CD14-positive monocyte (primary cell): ENCODE data around the gene ADAMTS17. TPM values are rescaled to one million over a fixed set of nuclear protein-coding genes. Genes with fewer than 3 reads are reported as not detected.

ENCODE experiments used
- DNase-seq, 3 donors: peaks; one replicate each; pipeline ENCODE4 v3.0.0-alpha.2; 2011 to 2022
- H2AFZ ChIP-seq: 2 replicates; pipeline ENCODE4 v1.6.0; 2012; ENCODE audit warnings: mild to moderate bottlenecking, low read depth, low read length, inconsistent platforms; ENCODE audit not compliant: insufficient read depth, poor library complexity, severe bottlenecking
- H3K27ac ChIP-seq, 2 donors: 1 replicate in 1 of 2; 2 replicates in 1 of 2; pipeline ENCODE4 v1.5.1; 2012 to 2013; ENCODE audit warnings: low read length in 2 of 2, control low read depth in 1 of 2, inconsistent platforms in 1 of 2, low read depth in 1 of 2, mild to moderate bottlenecking in 1 of 2
- H3K27me3 ChIP-seq, 2 donors: one replicate each; pipeline versions ENCODE4 v1.6.0 to v1.6.1; 2011 to 2013; ENCODE audit warnings: low read length in 2 of 2; ENCODE audit not compliant: control insufficient read depth in 2 of 2, insufficient read depth in 2 of 2
- H3K36me3 ChIP-seq, 2 donors: replicated peaks in 1 of 2; 1 replicate in 1 of 2; 2 replicates in 1 of 2; pipeline versions ENCODE4 v1.5.1 to v1.6.1; 2012 to 2013; ENCODE audit warnings: low read length in 2 of 2, control low read depth in 1 of 2, inconsistent platforms in 1 of 2, mild to moderate bottlenecking in 1 of 2; ENCODE audit not compliant: insufficient read depth in 2 of 2, control insufficient read depth in 1 of 2
- H3K4me1 ChIP-seq, 2 donors: 1 replicate in 1 of 2; 2 replicates in 1 of 2; pipeline versions ENCODE4 v1.5.1 to v1.6.1; 2012 to 2013; ENCODE audit warnings: low read length in 2 of 2, control low read depth in 1 of 2, inconsistent platforms in 1 of 2, mild to moderate bottlenecking in 1 of 2, moderate library complexity in 1 of 2; ENCODE audit not compliant: insufficient read depth in 2 of 2, control insufficient read depth in 1 of 2
- H3K4me2 ChIP-seq: replicated peaks from 2 replicates; pipeline ENCODE3; 2012; ENCODE audit warnings: low read length, moderate library complexity, mild to moderate bottlenecking; ENCODE audit not compliant: poor library complexity, severe bottlenecking; ENCODE audit errors: extremely low read depth
- H3K4me3 ChIP-seq, 3 experiments: fragments of 200-600 bp in 1 of 3; sonication (generic) in 1 of 3; replicated peaks in 1 of 3; 1 replicate in 2 of 3; 2 replicates in 1 of 3; pipeline ENCODE4 v1.5.1; 2011 to 2013; ENCODE audit warnings: low read length in 3 of 3, mild to moderate bottlenecking in 3 of 3, control low read depth in 2 of 3, low read depth in 2 of 3, inconsistent platforms in 1 of 3, moderate library complexity in 1 of 3
- H3K79me2 ChIP-seq: 2 replicates; pipeline ENCODE4 v1.6.0; 2012; ENCODE audit warnings: mild to moderate bottlenecking, control low read depth, inconsistent platforms, low read length, moderate library complexity; ENCODE audit not compliant: insufficient read depth
- H3K9ac ChIP-seq: 2 replicates; pipeline ENCODE4 v1.6.0; 2017; ENCODE audit warnings: low read length, mild to moderate bottlenecking; ENCODE audit not compliant: insufficient read depth, poor library complexity, severe bottlenecking
- H3K9me3 ChIP-seq, 2 donors: replicated peaks in 1 of 2; 1 replicate in 1 of 2; 2 replicates in 1 of 2; pipeline versions ENCODE4 v1.5.1 to v1.6.1; 2012 to 2013; ENCODE audit warnings: low read length in 2 of 2, control low read depth in 1 of 2; ENCODE audit not compliant: control insufficient read depth in 1 of 2, insufficient read depth in 1 of 2
- H4K20me1 ChIP-seq: 2 replicates; pipeline ENCODE4 v1.6.0; 2012; ENCODE audit warnings: mild to moderate bottlenecking, low read length, control low read depth, moderate library complexity; ENCODE audit not compliant: insufficient read depth
- H3K27ac Mint-ChIP-seq, 7 donors: one replicate each; pipeline ENCODE4 v1.8.0; 2020; ENCODE audit warnings: mild to moderate bottlenecking in 7 of 7, mixed read lengths in 7 of 7, moderate library complexity in 6 of 7, inconsistent platforms in 2 of 7
- H3K27me3 Mint-ChIP-seq, 3 donors: one replicate each; pipeline ENCODE4 v1.8.0; 2021 to 2022; ENCODE audit warnings: low read depth in 3 of 3, mild to moderate bottlenecking in 3 of 3, mixed read lengths in 3 of 3, moderate library complexity in 3 of 3, inconsistent platforms in 1 of 3
- H3K36me3 Mint-ChIP-seq, 2 donors: one replicate each; pipeline ENCODE4 v1.8.0; 2020; ENCODE audit warnings: mixed read lengths in 2 of 2, inconsistent platforms in 1 of 2, mild to moderate bottlenecking in 1 of 2
- H3K4me1 Mint-ChIP-seq: one replicate; pipeline ENCODE4 v1.8.0; 2020; ENCODE audit warnings: mild to moderate bottlenecking, mixed read lengths
- H3K4me3 Mint-ChIP-seq, 2 donors: one replicate each; pipeline ENCODE4 v1.8.0; 2020; ENCODE audit warnings: mild to moderate bottlenecking in 2 of 2, mixed read lengths in 2 of 2, moderate library complexity in 1 of 2
- H3K9me3 Mint-ChIP-seq, 7 donors: one replicate each; pipeline ENCODE4 v1.8.0; 2020 to 2022; ENCODE audit warnings: mixed read lengths in 7 of 7, mild to moderate bottlenecking in 6 of 7, moderate library complexity in 6 of 7, inconsistent platforms in 2 of 7
- WGBS: methylation state at CpG from one replicate; pipeline ENCODE4 v1.1.5; 2013; ENCODE audit warnings: missing lambda C conversion rate; ENCODE audit not compliant: insufficient coverage; 5-methylcytosine and 5-hydroxymethylcytosine counted together
- intact Hi-C, 2 donors: fragments of 100-400 bp; cut with micrococcal nuclease; formaldehyde crosslinking; loops; one replicate each; pipeline versions ENCODE4 v1.15.0 to v1.15.1; 2023
- polyA plus RNA-seq, 3 donors: library from polyadenylated mRNA; depleted of rRNA in 1 of 3; unstranded in 2 of 3; stranded (reverse) in 1 of 3; fragments of 300-500 nt in 2 of 3; fragments of >200 nt in 1 of 3; fragmentation: Illumina TruSeq in 2 of 3; gene quantifications; 1 replicate in 2 of 3; 2 replicates in 1 of 3; pipeline ENCODE4 v1.2.3, GENCODE V29; 2012 to 2021
- TF ChIP-seq, protein P1 (sequence below): fragments of 200-600 bp; IDR thresholded peaks from one replicate; pipeline ENCODE4 v1.8.0; 2022; ENCODE audit warnings: antibody characterized with exemption, mild to moderate bottlenecking

The ADAMTS17 gene
- polyA plus RNA-seq, 3 donors, result 0.03 to 0.25 TPM; not detected in 1

DNA sequence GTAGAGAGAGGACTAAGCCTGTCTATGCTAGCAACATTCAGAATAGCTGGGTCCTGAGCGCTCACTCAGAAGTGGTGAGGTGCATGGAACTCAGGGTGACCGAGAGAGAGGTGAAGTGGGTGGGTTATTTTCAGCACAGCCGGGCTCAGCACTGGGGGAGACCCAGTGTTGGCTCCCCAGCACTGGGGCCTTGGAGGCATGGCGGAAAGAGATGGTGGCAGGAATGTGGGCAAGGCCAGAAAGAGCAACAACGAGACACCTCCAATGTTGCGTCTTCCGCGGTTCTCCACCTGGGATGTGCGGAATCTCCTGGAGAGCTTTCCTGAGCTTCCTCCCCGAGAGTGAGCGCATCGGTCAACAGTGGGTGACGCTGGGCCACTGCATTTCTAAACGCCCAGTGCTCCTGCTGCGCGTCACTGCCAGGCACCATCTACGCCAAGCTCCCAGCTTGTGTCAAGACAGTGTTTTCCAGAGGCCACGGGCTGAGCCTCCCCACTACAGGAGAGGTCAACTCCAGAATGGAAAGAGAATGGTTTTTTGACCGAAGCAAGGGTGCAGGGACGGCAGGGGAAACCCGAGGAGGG lies 148.4 kb downstream of the ADAMTS17 start:
- H3K4me3 ChIP-seq, result no peak overlapping the region

DNA sequence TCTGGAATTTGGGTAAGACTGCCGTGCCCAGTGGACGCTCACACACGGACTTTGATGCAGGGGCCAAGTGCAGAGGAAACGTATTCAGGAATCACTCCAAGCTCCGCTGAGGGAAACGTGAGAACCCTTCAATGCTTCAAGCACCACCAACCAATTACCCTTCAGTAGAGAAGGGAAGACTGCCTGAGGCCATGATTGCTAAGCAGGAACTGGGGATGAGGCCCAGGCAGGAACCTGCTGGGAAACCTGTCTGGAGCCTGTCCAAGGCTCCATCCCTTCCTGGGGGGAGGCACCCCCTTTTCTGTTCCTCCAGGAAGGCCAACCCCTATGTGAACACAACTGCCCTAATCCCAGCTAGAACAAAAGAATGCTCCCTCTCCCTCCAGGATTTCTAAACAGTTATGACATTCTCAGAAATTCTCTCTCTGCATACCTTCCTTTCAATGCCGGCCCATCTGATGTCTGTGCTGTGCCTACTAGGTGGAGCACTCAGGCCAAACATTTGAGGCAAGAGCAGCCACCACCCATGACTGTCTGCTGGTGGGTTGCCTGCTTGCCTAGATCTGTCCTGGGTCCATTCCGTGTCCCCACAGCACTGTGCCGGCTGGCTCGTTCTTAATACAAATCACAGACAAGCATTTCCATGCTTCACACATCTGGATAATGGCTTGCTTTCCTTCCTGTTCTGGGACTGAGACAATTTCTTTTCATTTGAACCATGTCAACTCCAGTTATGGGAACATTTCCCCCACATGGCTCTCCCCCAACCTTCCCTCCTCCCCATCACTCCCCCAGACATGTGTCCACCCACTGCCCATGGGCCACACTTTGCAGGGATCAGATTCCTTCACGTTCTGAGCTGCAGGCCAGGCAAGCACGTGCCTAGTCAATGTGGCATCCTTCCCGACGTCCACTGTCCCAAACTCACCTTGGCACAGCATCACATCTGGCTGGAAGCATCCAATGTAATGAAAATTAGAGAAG lies 149.4 kb downstream of the ADAMTS17 start:
- Mint-ChIP-seq H3K4me1 (no peaks in the 10 kb centered on the region), H3K27me3 (peaks cover 0 to 8% (median 2%) of the 10 kb centered on the region in 3 donors), H3K27ac (no peak overlapping the region), H3K9me3 (peaks cover 2 to 15% (median 6%) of the 10 kb centered on the region in 7 donors), H3K4me3 (no peak overlapping the region), H3K36me3 (no peaks in the 10 kb centered on the region)
- H3K9ac ChIP-seq, result no peak overlapping the region
- no peaks in the 10 kb centered on the region for H3K27me3 ChIP-seq
- no peak overlapping the region for H2AFZ ChIP-seq
- H3K4me3 ChIP-seq, result no peak overlapping the region
- no peaks in the 10 kb centered on the region for H4K20me1 ChIP-seq
- H3K27ac ChIP-seq, result no peak overlapping the region
- no peak overlapping the region for H3K4me2 ChIP-seq
- WGBS, result 83% methylated on average over 8 of the region's 14 CpGs
- H3K9me3 ChIP-seq, result peaks cover 0 to 3% of the 10 kb centered on the region in 2 donors
- H3K4me1 ChIP-seq, result no peaks in the 10 kb centered on the region
- no peak for DNase-seq
- H3K36me3 ChIP-seq, result no peaks in the 10 kb centered on the region
- H3K79me2 ChIP-seq, result no peaks in the 10 kb centered on the region
- TF ChIP-seq, protein P1, sequence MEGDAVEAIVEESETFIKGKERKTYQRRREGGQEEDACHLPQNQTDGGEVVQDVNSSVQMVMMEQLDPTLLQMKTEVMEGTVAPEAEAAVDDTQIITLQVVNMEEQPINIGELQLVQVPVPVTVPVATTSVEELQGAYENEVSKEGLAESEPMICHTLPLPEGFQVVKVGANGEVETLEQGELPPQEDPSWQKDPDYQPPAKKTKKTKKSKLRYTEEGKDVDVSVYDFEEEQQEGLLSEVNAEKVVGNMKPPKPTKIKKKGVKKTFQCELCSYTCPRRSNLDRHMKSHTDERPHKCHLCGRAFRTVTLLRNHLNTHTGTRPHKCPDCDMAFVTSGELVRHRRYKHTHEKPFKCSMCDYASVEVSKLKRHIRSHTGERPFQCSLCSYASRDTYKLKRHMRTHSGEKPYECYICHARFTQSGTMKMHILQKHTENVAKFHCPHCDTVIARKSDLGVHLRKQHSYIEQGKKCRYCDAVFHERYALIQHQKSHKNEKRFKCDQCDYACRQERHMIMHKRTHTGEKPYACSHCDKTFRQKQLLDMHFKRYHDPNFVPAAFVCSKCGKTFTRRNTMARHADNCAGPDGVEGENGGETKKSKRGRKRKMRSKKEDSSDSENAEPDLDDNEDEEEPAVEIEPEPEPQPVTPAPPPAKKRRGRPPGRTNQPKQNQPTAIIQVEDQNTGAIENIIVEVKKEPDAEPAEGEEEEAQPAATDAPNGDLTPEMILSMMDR, result no peak
- intact Hi-C loops, result no loop called here

More for the DNA sequence above, 148.4 kb downstream of the ADAMTS17 start:
- Histone ChIP-seq H3K27ac (no peak overlapping the region), H3K36me3 (no peaks in the 10 kb centered on the region), H3K9me3 (peaks cover 0 to 3% of the 10 kb centered on the region in 2 donors), H3K4me1 (no peaks in the 10 kb centered on the region), H2AFZ (no peak overlapping the region), H4K20me1 (no peaks in the 10 kb centered on the region), H3K27me3 (no peaks in the 10 kb centered on the region), H3K79me2 (no peaks in the 10 kb centered on the region), H3K9ac (no peak overlapping the region), H3K4me2 (no peak overlapping the region)
- Mint-ChIP-seq H3K4me1 (no peaks in the 10 kb centered on the region), H3K4me3 (no peak overlapping the region), H3K36me3 (no peaks in the 10 kb centered on the region), H3K27ac (no peak overlapping the region), H3K27me3 (peaks cover 0 to 7% (median 2%) of the 10 kb centered on the region in 3 donors), H3K9me3 (peaks cover 2 to 15% (median 5%) of the 10 kb centered on the region in 7 donors)
- TF ChIP-seq, protein P1, result no peak
- intact Hi-C loops, result no loop called here
- DNase-seq, result no peak
- 93% methylated on average over 20 of the region's 21 CpGs for WGBS
